Measurements from ENCODE around the gene CUX1.
"Not testable (repeated sequence)": the region's sequence is repeated elsewhere in the genome, so short reads cannot be mapped to it uniquely, and the experiment has no call there.

The CUX1 gene

GRCh38 chr7:101988060-101988459, 170.6 kb downstream of the CUX1 start:
- not testable (repeated sequence) for DNase-seq

GRCh38 chr7:101988513-101988912, 171.1 kb downstream of the CUX1 start:
- DNase-seq = no peak

- no peak for DNase-seq
Observed at GRCh38 chr7:101989101-101989500, 171.7 kb downstream of the CUX1 start.

GRCh38 chr7:101990811-101991418, 173.5 kb downstream of the CUX1 start:
- DNase-seq = no peak

GRCh38 chr7:101991860-101992259, 174.4 kb downstream of the CUX1 start:
- no peak for DNase-seq

- no peak for DNase-seq
Observed at GRCh38 chr7:101993311-101993710, 175.9 kb downstream of the CUX1 start.

- no peak for DNase-seq
Observed at GRCh38 chr7:101995121-101995520, 177.7 kb downstream of the CUX1 start.

- DNase-seq = no peak
Observed at GRCh38 chr7:101996131-101996691, 178.8 kb downstream of the CUX1 start.

GRCh38 chr7:101996876-101997275, 179.4 kb downstream of the CUX1 start:
- no peak for DNase-seq

- no peak for DNase-seq
Observed at GRCh38 chr7:101998029-101998905, 180.8 kb downstream of the CUX1 start.

- no peak for DNase-seq
Observed at GRCh38 chr7:101998906-101999240, 181.4 kb downstream of the CUX1 start.

- no peak for DNase-seq
Observed at GRCh38 chr7:101999393-101999792, 182.0 kb downstream of the CUX1 start.

- no peak for DNase-seq
Observed at GRCh38 chr7:102000123-102000522, 182.7 kb downstream of the CUX1 start.

GRCh38 chr7:102004229-102004628, 186.8 kb downstream of the CUX1 start:
- DNase-seq = no peak

- no peak for DNase-seq
Observed at GRCh38 chr7:102004848-102005247, 187.4 kb downstream of the CUX1 start.

- DNase-seq = no peak
Observed at GRCh38 chr7:102005933-102006480, 188.6 kb downstream of the CUX1 start.

- no peak for DNase-seq
Observed at GRCh38 chr7:102006695-102007094, 189.3 kb downstream of the CUX1 start.

- DNase-seq = no peak
Observed at GRCh38 chr7:102008535-102009262, 191.3 kb downstream of the CUX1 start.

GRCh38 chr7:102009628-102010027, 192.2 kb downstream of the CUX1 start:
- DNase-seq = no peak

GRCh38 chr7:102012112-102012830, 194.8 kb downstream of the CUX1 start:
- DNase-seq = not testable (repeated sequence)

GRCh38 chr7:102012941-102013461, 195.6 kb downstream of the CUX1 start:
- no peak for DNase-seq

- no peak for DNase-seq
Observed at GRCh38 chr7:102018876-102019275, 201.4 kb downstream of the CUX1 start.

All from midbrain (tissue), 1 donor.